Measurements from ENCODE around the gene FSTL1.

Gene FSTL1

GRCh38 chr3:120450600-120451271, at the start of gene FSTL1:
FSTL1 (minus strand) TSS chr3:120450992; CDS start chr3:120450746, 246 bp downstream.
- DNase-seq, result no peak

GRCh38 chr3:120498556-120499346, 48.0 kb upstream of the FSTL1 start:
- no peak for DNase-seq

- no peak for DNase-seq
Observed at GRCh38 chr3:120497818-120498217, 47.0 kb upstream of the FSTL1 start.

- DNase-seq, result no peak
Observed at GRCh38 chr3:120497336-120497735, 46.5 kb upstream of the FSTL1 start.

- DNase-seq, result no peak
Observed at GRCh38 chr3:120496278-120497002, 45.6 kb upstream of the FSTL1 start.

- DNase-seq, result no peak
Observed at GRCh38 chr3:120495809-120496208, 45.0 kb upstream of the FSTL1 start.

- DNase-seq, result no peak
Observed at GRCh38 chr3:120492103-120492502, 41.3 kb upstream of the FSTL1 start.

GRCh38 chr3:120489421-120489820, 38.6 kb upstream of the FSTL1 start:
- no peak for DNase-seq

- no peak for DNase-seq
Observed at GRCh38 chr3:120488296-120488695, 37.5 kb upstream of the FSTL1 start.

GRCh38 chr3:120487191-120487650, 36.4 kb upstream of the FSTL1 start:
- no peak for DNase-seq

- DNase-seq, result no peak
Observed at GRCh38 chr3:120481081-120481480, 30.3 kb upstream of the FSTL1 start.

GRCh38 chr3:120477781-120478180, 27.0 kb upstream of the FSTL1 start:
- DNase-seq, result no peak

GRCh38 chr3:120475722-120476377, 25.1 kb upstream of the FSTL1 start:
- no peak for DNase-seq

GRCh38 chr3:120473896-120474675, 23.3 kb upstream of the FSTL1 start:
- DNase-seq, result no peak

GRCh38 chr3:120473389-120473788, 22.6 kb upstream of the FSTL1 start:
- DNase-seq, result no peak

GRCh38 chr3:120472121-120472844, 21.5 kb upstream of the FSTL1 start:
- no peak for DNase-seq

- DNase-seq, result no peak
Observed at GRCh38 chr3:120471643-120472042, 20.9 kb upstream of the FSTL1 start.

- no peak for DNase-seq
Observed at GRCh38 chr3:120470870-120471269, 20.1 kb upstream of the FSTL1 start.

- DNase-seq, result no peak
Observed at GRCh38 chr3:120469882-120470301, 19.1 kb upstream of the FSTL1 start.

GRCh38 chr3:120469440-120469839, 18.6 kb upstream of the FSTL1 start:
- no peak for DNase-seq

GRCh38 chr3:120468635-120469295, 18.0 kb upstream of the FSTL1 start:
- no peak for DNase-seq

Measured in GF-D8 (cell line).